MM.1S (cell line): ENCODE data around the gene CASZ1.

Source experiments
- DNase-seq: peaks from one replicate; pipeline ENCODE4 v3.0.0-alpha.2; 2015
- H2AFZ ChIP-seq: fragments of 300-600 bp; sonication (generic); 2 replicates; pipeline ENCODE4 v1.6.0; 2016; ENCODE audit warnings: antibody characterized with exemption, low read length
- H3F3A ChIP-seq: fragments of 300-600 bp; sonication (generic); 2 replicates; pipeline ENCODE4 v1.6.1; 2016; ENCODE audit warnings: mild to moderate bottlenecking, antibody characterized with exemption, low read length, moderate library complexity, mixed read lengths; ENCODE audit not compliant: insufficient read depth
- H3K27ac ChIP-seq: fragments of 300-600 bp; sonication (generic); 2 replicates; pipeline ENCODE4 v1.5.1; 2016; ENCODE audit warnings: mild to moderate bottlenecking, low read length
- H3K27me3 ChIP-seq: fragments of 300-600 bp; sonication (generic); replicated peaks from 2 replicates; pipeline ENCODE4 v1.6.0; 2016; ENCODE audit warnings: low read length; ENCODE audit not compliant: insufficient read depth
- H3K36me3 ChIP-seq: fragments of 300-600 bp; sonication (generic); replicated peaks from 2 replicates; pipeline ENCODE4 v1.6.1; 2016; ENCODE audit warnings: mild to moderate bottlenecking, low read length, mixed read lengths; ENCODE audit not compliant: insufficient read depth
- H3K4me1 ChIP-seq: fragments of 300-600 bp; sonication (generic); 2 replicates; pipeline ENCODE4 v1.6.1; 2016; ENCODE audit warnings: low read length, mixed read lengths
- H3K4me2 ChIP-seq: fragments of 300-600 bp; sonication (generic); 2 replicates; pipeline ENCODE4 v1.6.0; 2016; ENCODE audit warnings: low read depth, low read length
- H3K4me3 ChIP-seq: fragments of 300-600 bp; sonication (generic); 2 replicates; pipeline ENCODE4 v1.5.1; 2016; ENCODE audit warnings: low read length, mixed read lengths
- H3K79me2 ChIP-seq: fragments of 300-600 bp; sonication (generic); 2 replicates; pipeline ENCODE4 v1.6.1; 2016; ENCODE audit warnings: mixed run types, low read length, mixed read lengths
- H3K9ac ChIP-seq: fragments of 300-600 bp; sonication (generic); 2 replicates; pipeline ENCODE4 v1.6.1; 2016; ENCODE audit warnings: low read length, mixed read lengths
- H3K9me2 ChIP-seq: fragments of 300-600 bp; sonication (generic); replicated peaks from 2 replicates; pipeline ENCODE4 v1.6.1; 2016; ENCODE audit warnings: mild to moderate bottlenecking, low read length, mixed read lengths; ENCODE audit not compliant: insufficient read depth
- H3K9me3 ChIP-seq: fragments of 300-600 bp; sonication (generic); replicated peaks from 2 replicates; pipeline ENCODE4 v1.6.1; 2016; ENCODE audit warnings: mild to moderate bottlenecking, low read length, mixed read lengths; ENCODE audit not compliant: insufficient read depth
- H4K20me1 ChIP-seq: fragments of 300-600 bp; sonication (generic); 2 replicates; pipeline ENCODE4 v1.6.1; 2016; ENCODE audit warnings: mild to moderate bottlenecking, low read length, moderate library complexity, mixed read lengths; ENCODE audit not compliant: insufficient read depth
- CTCF ChIP-seq: fragments of 300-600 bp; sonication (generic); IDR thresholded peaks from 2 replicates; pipeline ENCODE4 v1.5.1; 2016; ENCODE audit warnings: antibody characterized with exemption, low read length, mixed read lengths
- EZH2 ChIP-seq: fragments of 300-600 bp; sonication (generic); optimal IDR thresholded peaks from 2 replicates; pipeline ENCODE3; 2017; ENCODE audit warnings: low read depth, mild to moderate bottlenecking, antibody characterized with exemption, low read length, mixed read lengths
- EZH2phosphoT487 ChIP-seq: fragments of 300-600 bp; sonication (generic); IDR thresholded peaks from 2 replicates; pipeline ENCODE4 v1.6.1; 2018; ENCODE audit warnings: antibody characterized with exemption, low read length

CASZ1 gene

GRCh38 chr1:10625554-10625953, 170.9 kb downstream of the CASZ1 start:
- Histone ChIP-seq H3K36me3 (no peaks in the 10 kb centered on the region), H2AFZ (no peak overlapping the region), H3K27me3 (no peaks in the 10 kb centered on the region), H3F3A (no peaks in the 10 kb centered on the region), H3K9me3 (no peaks in the 10 kb centered on the region), H3K9me2 (no peaks in the 10 kb centered on the region), H3K4me3 (no peak overlapping the region), H3K4me1 (no peaks in the 10 kb centered on the region), H4K20me1 (no peaks in the 10 kb centered on the region), H3K9ac (no peak overlapping the region), H3K79me2 (no peaks in the 10 kb centered on the region), H3K4me2 (no peak overlapping the region), H3K27ac (no peak overlapping the region)
- DNase-seq = no peak
- TF ChIP-seq EZH2 = no peak
- no peak for TF ChIP-seq EZH2phosphoT487
- no peak for TF ChIP-seq CTCF

DNA sequence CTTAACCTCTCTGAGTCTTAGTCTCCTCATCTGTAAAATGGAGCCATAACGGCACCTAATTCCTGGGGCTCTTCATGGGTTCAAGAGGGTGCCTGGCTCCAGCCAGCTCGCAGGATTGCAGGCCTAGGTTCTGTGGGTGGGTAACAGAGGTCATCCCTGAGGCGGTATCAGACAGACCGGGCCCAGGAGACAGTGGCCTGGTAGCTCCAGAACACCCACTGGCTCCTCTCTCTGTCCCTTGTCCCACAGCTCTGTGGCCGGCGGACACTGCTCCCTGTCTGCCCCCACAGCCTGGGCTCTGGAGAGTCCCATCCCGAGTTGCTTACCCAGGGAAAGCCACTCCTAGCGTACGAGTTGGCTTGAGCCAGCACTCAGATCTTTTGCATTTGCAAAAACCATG, 171.4 kb downstream of the CASZ1 start:
- H3K4me3 ChIP-seq = no peak overlapping the region
- no peak overlapping the region for H3K9ac ChIP-seq
- no peaks in the 10 kb centered on the region for H3K36me3 ChIP-seq
- H3K79me2 ChIP-seq = no peaks in the 10 kb centered on the region
- no peak overlapping the region for H2AFZ ChIP-seq
- H3K9me2 ChIP-seq = no peaks in the 10 kb centered on the region
- H3K4me1 ChIP-seq = no peaks in the 10 kb centered on the region
- H3K27ac ChIP-seq = no peak overlapping the region
- no peak for DNase-seq
- no peaks in the 10 kb centered on the region for H4K20me1 ChIP-seq
- no peaks in the 10 kb centered on the region for H3K9me3 ChIP-seq
- TF ChIP-seq EZH2 (no peak), EZH2phosphoT487 (no peak), CTCF (no peak)
- no peaks in the 10 kb centered on the region for H3F3A ChIP-seq
- H3K4me2 ChIP-seq = no peak overlapping the region
- no peaks in the 10 kb centered on the region for H3K27me3 ChIP-seq

DNA sequence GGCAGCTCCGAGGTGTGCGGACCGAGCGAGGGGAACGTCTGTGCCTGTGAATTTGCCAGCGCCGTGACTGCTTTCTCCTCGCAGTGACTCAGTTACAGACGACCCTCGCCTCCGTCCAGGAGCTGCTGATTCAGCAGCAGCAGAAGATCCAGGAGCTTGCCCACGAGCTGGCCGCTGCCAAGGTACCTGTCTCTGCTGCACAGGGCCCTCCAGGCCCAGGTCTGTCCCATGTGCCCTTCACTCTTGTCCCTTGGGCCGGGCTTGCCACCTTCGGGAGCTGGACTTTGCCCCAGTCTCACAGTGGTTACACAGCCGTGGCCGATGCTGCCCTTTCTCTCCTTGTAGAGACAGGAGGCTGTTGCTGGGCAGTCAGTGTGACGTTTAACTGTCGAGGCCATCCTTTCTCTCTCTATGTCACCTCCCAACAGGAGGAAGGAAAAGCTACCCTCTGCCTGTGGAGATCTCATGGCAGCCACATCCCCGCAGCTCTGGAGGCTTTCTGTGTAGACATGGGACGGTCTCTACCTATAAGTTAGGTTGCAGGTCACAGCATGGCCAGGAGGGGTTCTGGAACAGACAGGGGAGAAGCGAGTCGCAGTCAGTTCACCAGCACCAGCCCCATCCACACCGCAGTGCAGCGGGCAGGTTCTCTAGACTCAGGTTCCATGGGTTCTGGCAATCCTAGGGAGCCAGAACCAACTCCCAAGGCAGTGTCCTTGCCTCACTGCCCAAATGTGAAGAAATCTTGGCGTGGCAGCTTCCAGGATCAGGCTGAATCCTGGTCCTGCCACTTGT, 172.0 kb downstream of the CASZ1 start:
- H3K9ac ChIP-seq = no peak overlapping the region
- H3K4me1 ChIP-seq = no peaks in the 10 kb centered on the region
- H3K36me3 ChIP-seq = no peaks in the 10 kb centered on the region
- H3F3A ChIP-seq = no peaks in the 10 kb centered on the region
- H3K9me3 ChIP-seq = no peaks in the 10 kb centered on the region
- H4K20me1 ChIP-seq = no peaks in the 10 kb centered on the region
- H3K4me3 ChIP-seq = no peak overlapping the region
- H3K27ac ChIP-seq = no peak overlapping the region
- H3K27me3 ChIP-seq = no peaks in the 10 kb centered on the region
- no peak for TF ChIP-seq EZH2
- no peak for TF ChIP-seq CTCF
- TF ChIP-seq EZH2phosphoT487 = no peak
- no peak for DNase-seq
- H2AFZ ChIP-seq = no peak overlapping the region
- no peaks in the 10 kb centered on the region for H3K9me2 ChIP-seq
- no peaks in the 10 kb centered on the region for H3K79me2 ChIP-seq
- H3K4me2 ChIP-seq = no peak overlapping the region
